GM12878 (cell line): Measurements from ENCODE around the gene RBMS3. TPM values are rescaled to one million over a fixed set of nuclear protein-coding genes. Genes with fewer than 3 reads are reported as not detected.

ENCODE experiments used
- ATAC-seq: fragments of 200-7000 bp; cut with Tn5 transposase; 3 replicates; pipeline ENCODE4 v1.9.1; 2020; ENCODE audit warnings: mild to moderate bottlenecking, moderate library complexity
- BruUV-seq: library from RNA; stranded (reverse); fragments of 400-500 nt; replicated peaks from 2 replicates; lab custom pipeline; 2021; lab: Mats Ljungman, UMichigan
- CTCF ChIA-PET: fragments of 300-600 bp; sonication (Branson Sonifier 250); formaldehyde crosslinking; extraction: SDS; loops from one replicate; lab custom pipeline; 2021; ENCODE audit warnings: inconsistent platforms; lab: Yijun Ruan, JAX
- POLR2A ChIA-PET: fragments of 350-600 bp; formaldehyde crosslinking; extraction: SDS; loops from one replicate; lab custom pipeline; 2021; ENCODE audit warnings: inconsistent platforms; lab: Charles Lee
- RAD21 ChIA-PET: fragments of 300-600 bp; sonication (Branson Sonifier 250); formaldehyde crosslinking; loops from one replicate; lab custom pipeline; 2023; ENCODE audit warnings: antibody characterized with exemption; ENCODE audit not compliant: unreplicated experiment; lab: Charles Lee
- SMC1A ChIA-PET: fragments of 300-600 bp; sonication (Branson Sonifier 250); formaldehyde crosslinking; loops from one replicate; lab custom pipeline; 2023; ENCODE audit not compliant: unreplicated experiment, uncharacterized antibody; lab: Charles Lee
- DNase-seq: peaks from one replicate; pipeline ENCODE4 v3.0.0-alpha.2; 2011; ENCODE audit warnings: low read depth, low spot score
- FAIRE-seq: peaks from 3 replicates; lab custom pipeline; 2011; peaks lifted over from hg19 to GRCh38; lab: Jason Lieb, UNC
- H2AFZ ChIP-seq: 2 replicates; pipeline ENCODE4 v1.6.0; 2011; ENCODE audit warnings: low read depth, low read length, control low read depth; ENCODE audit not compliant: control insufficient read depth
- H3K27ac ChIP-seq: 2 replicates; pipeline ENCODE4 v1.5.1; 2011; ENCODE audit warnings: control low read depth; ENCODE audit not compliant: control insufficient read depth, insufficient read depth
- H3K27me3 ChIP-seq, 2 experiments: replicated peaks in 1 of 2; 2 replicates each; pipeline versions ENCODE4 v1.6.0 to v1.6.1; 2011; ENCODE audit warnings: low read length in 1 of 2; ENCODE audit not compliant: control insufficient read depth in 2 of 2, insufficient read depth in 2 of 2
- H3K36me3 ChIP-seq, 2 experiments: 2 replicates each; pipeline ENCODE4 v1.5.1; 2011; ENCODE audit warnings: low read length in 1 of 2; ENCODE audit not compliant: control insufficient read depth in 2 of 2, insufficient read depth in 2 of 2
- H3K4me1 ChIP-seq: 2 replicates; pipeline ENCODE4 v1.6.1; 2011; ENCODE audit warnings: mild to moderate bottlenecking, low read length, moderate library complexity, mixed read lengths; ENCODE audit not compliant: control insufficient read depth, insufficient read depth
- H3K4me2 ChIP-seq: 2 replicates; pipeline ENCODE4 v1.6.0; 2011; ENCODE audit warnings: control low read depth; ENCODE audit not compliant: control insufficient read depth, insufficient read depth
- H3K4me3 ChIP-seq: fragments of 200-600 bp; sonication (generic); 2 replicates; pipeline ENCODE4 v1.5.1; 2016
- H3K79me2 ChIP-seq: 2 replicates; pipeline ENCODE4 v1.6.0; 2011; ENCODE audit warnings: low read length; ENCODE audit not compliant: control insufficient read depth, insufficient read depth
- H3K9ac ChIP-seq: 2 replicates; pipeline ENCODE4 v1.8.0; 2011; ENCODE audit warnings: low read length, control low read depth, mixed read lengths; ENCODE audit not compliant: control insufficient read depth, insufficient read depth
- H3K9me3 ChIP-seq: replicated peaks from 3 replicates; pipeline ENCODE4 v1.5.1; 2011; ENCODE audit warnings: mild to moderate bottlenecking, low read length; ENCODE audit not compliant: control insufficient read depth, insufficient read depth
- H4K20me1 ChIP-seq: 2 replicates; pipeline ENCODE4 v1.6.0; 2011; ENCODE audit not compliant: control insufficient read depth, insufficient read depth
- BCL3 ChIP-seq: IDR thresholded peaks from 2 replicates; pipeline ENCODE4 v1.6.1; 2011; ENCODE audit warnings: borderline replicate concordance, low read depth, mild to moderate bottlenecking, moderate library complexity, low read length; ENCODE audit not compliant: insufficient read depth, poor library complexity, severe bottlenecking
- IRF4 ChIP-seq: IDR thresholded peaks from 2 replicates; pipeline ENCODE4 v1.6.1; 2011; ENCODE audit warnings: low read depth, low read length
- KDM1A ChIP-seq: fragments of 200-600 bp; sonication (generic); IDR thresholded peaks from 2 replicates; pipeline ENCODE4 v1.6.1; 2016; ENCODE audit warnings: borderline replicate concordance
- NBN ChIP-seq: fragments of 450-650 bp; IDR thresholded peaks from 2 replicates; pipeline ENCODE4 v1.6.1; 2016
- NKRF ChIP-seq: fragments of 450-650 bp; conservative IDR thresholded peaks from 2 replicates; pipeline ENCODE4 v1.6.1; 2017; ENCODE audit warnings: mild to moderate bottlenecking, moderate library complexity
- PML ChIP-seq: IDR thresholded peaks from 2 replicates; pipeline ENCODE4 v1.6.1; 2012; ENCODE audit warnings: low read length, inconsistent platforms
- POU2F2 ChIP-seq: IDR thresholded peaks from 3 replicates; pipeline ENCODE4 v1.6.1; 2011; ENCODE audit warnings: low read depth, mild to moderate bottlenecking, low read length, borderline replicate concordance
- SIX5 ChIP-seq: IDR thresholded peaks from 2 replicates; pipeline ENCODE4 v1.6.1; 2011; ENCODE audit warnings: mild to moderate bottlenecking, low read depth, low read length, moderate library complexity; ENCODE audit not compliant: severe bottlenecking
- SMARCA5 ChIP-seq: fragments of 450-650 bp; IDR thresholded peaks from 2 replicates; pipeline ENCODE4 v1.6.1; 2017; ENCODE audit warnings: mild to moderate bottlenecking
- TCF3 ChIP-seq: IDR thresholded peaks from 2 replicates; pipeline ENCODE4 v1.6.1; 2012; ENCODE audit warnings: low read depth, mild to moderate bottlenecking, low read length, borderline replicate concordance; ENCODE audit not compliant: insufficient read depth
- ZNF622 ChIP-seq: fragments of 450-650 bp; IDR thresholded peaks from 2 replicates; pipeline ENCODE4 v1.6.1; 2017; ENCODE audit warnings: mild to moderate bottlenecking, inconsistent platforms
- ZSCAN29 ChIP-seq: fragments of 450-650 bp; IDR thresholded peaks from 2 replicates; pipeline ENCODE4 v1.6.1; 2017; ENCODE audit warnings: mild to moderate bottlenecking, moderate library complexity
- ZZZ3 ChIP-seq: IDR thresholded peaks from 2 replicates; pipeline ENCODE4 v1.6.1; 2011; ENCODE audit warnings: low read depth; ENCODE audit not compliant: control insufficient read depth, insufficient read length
- WGBS: methylation state at CpG from one replicate; pipeline ENCODE4 v1.1.6; 2016; ENCODE audit warnings: low lambda C conversion rate; ENCODE audit not compliant: insufficient replicate concordance, insufficient coverage; ENCODE audit errors: missing lambda C conversion rate; 5-methylcytosine and 5-hydroxymethylcytosine counted together
- in situ Hi-C: fragments of 300-500 bp; cut with MboI; formaldehyde crosslinking; loops from 9 replicates; pipeline ENCODE4 v1.14.3; 2018; ENCODE audit warnings: mixed read lengths
- intact Hi-C: fragments of 100-400 bp; cut with micrococcal nuclease; formaldehyde crosslinking; loops from one replicate; pipeline ENCODE4 v1.14.2; 2022; ENCODE audit not compliant: unreplicated experiment
- polyA plus RNA-seq, 11 experiments: library from polyadenylated mRNA; depleted of rRNA in 4 of 11; unstranded in 6 of 11; stranded (reverse) in 5 of 11; fragments of >200 nt; fragmentation: Nextera tagmentation in 4 of 11; fragmentation: Illumina TruSeq in 1 of 11; extraction: Ambion mirVana in 4 of 11; extraction: Trizol in 1 of 11; gene quantifications; 1 replicate in 1 of 11; 2 replicates in 10 of 11; pipeline versions ENCODE4 v1.2.1 to v1.2.3, GENCODE V29; 2011 to 2016; ENCODE audit warnings: inconsistent platforms in 2 of 11, missing spikeins in 2 of 11, low read depth in 1 of 11
- total RNA-seq, 4 experiments: library from RNA; depleted of rRNA in 3 of 4; stranded (reverse); fragments of >200 nt in 3 of 4; fragmentation: Illumina TruSeq in 1 of 4; extraction: Trizol in 1 of 4; gene quantifications; 2 replicates each; pipeline versions ENCODE4 v1.2.1 to v1.2.3, GENCODE V29; 2013 to 2021
- TF ChIP-seq, protein P1 (sequence below): fragments of 450-650 bp; formaldehyde crosslinking; IDR thresholded peaks from 2 replicates; pipeline ENCODE4 v1.4.0; 2020; ENCODE audit warnings: mild to moderate bottlenecking, moderate library complexity

RBMS3 gene
- total and polyA plus RNA-seq, 10 of the 15 experiments (the other 5 are each of a cell fraction or from before 2014, with no cell fraction given) = 0.79 to 4.7 (median 3.1) TPM

DNA sequence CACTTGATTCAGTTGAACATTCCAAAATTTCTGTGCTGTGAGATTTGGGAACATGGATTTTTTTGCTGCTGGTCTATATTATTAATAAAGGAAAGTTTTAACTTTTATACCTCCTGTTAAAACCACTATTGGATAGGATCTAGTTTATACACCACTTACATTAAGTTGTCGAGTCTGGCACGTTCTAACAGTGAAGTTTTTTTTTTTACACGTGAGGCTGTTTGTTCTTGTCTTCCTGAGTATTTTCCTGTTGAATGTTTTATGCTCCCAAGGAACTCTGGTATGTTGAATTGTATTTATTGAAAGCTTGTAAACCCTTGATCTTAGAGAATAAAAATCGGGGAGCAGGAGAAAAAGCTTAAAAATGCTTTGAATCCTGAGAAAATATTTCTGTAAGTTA lies 338.8 kb downstream of the RBMS3 start:
- in situ Hi-C loops = no loop called here
- FAIRE-seq (no peak), ATAC-seq (no peak), DNase-seq (no peak)
- ChIA-PET SMC1A (interaction anchor here (0.7 kb wide), 1 partner anchor 8 kb away, joined by 3 read pairs; no protein-coding TSS in a partner anchor), RAD21 (no interaction called here), CTCF (interaction anchor here (0.6 to 0.7 kb wide), 2 partner anchors 30 to 538 kb away, joined by 3 read pairs; no protein-coding TSS in a partner anchor), POLR2A (interaction anchor here (0.7 kb wide), 1 partner anchor 836 kb away, joined by 4 read pairs; no protein-coding TSS in a partner anchor)
- Histone ChIP-seq H3K27me3 (no peaks in the 10 kb centered on the region), H3K9me3 (no peaks in the 10 kb centered on the region), H3K4me3 (no peak overlapping the region), H3K27ac (no peak overlapping the region), H3K79me2 (no peaks in the 10 kb centered on the region), H2AFZ (no peak overlapping the region), H3K4me1 (no peaks in the 10 kb centered on the region; the same call in 1 of the 2 replicates), H3K36me3 (no peaks in the 10 kb centered on the region), H3K9ac (no peak overlapping the region), H3K4me2 (no peak overlapping the region), H4K20me1 (no peaks in the 10 kb centered on the region)
- intact Hi-C loops = no loop called here
- WGBS = 21% methylated on average over 4 of the region's 4 CpGs
- no TSS peak for BruUV-seq
- TF ChIP-seq NBN = no peak
- no peak for TF ChIP-seq BCL3
- TF ChIP-seq, protein P1, sequence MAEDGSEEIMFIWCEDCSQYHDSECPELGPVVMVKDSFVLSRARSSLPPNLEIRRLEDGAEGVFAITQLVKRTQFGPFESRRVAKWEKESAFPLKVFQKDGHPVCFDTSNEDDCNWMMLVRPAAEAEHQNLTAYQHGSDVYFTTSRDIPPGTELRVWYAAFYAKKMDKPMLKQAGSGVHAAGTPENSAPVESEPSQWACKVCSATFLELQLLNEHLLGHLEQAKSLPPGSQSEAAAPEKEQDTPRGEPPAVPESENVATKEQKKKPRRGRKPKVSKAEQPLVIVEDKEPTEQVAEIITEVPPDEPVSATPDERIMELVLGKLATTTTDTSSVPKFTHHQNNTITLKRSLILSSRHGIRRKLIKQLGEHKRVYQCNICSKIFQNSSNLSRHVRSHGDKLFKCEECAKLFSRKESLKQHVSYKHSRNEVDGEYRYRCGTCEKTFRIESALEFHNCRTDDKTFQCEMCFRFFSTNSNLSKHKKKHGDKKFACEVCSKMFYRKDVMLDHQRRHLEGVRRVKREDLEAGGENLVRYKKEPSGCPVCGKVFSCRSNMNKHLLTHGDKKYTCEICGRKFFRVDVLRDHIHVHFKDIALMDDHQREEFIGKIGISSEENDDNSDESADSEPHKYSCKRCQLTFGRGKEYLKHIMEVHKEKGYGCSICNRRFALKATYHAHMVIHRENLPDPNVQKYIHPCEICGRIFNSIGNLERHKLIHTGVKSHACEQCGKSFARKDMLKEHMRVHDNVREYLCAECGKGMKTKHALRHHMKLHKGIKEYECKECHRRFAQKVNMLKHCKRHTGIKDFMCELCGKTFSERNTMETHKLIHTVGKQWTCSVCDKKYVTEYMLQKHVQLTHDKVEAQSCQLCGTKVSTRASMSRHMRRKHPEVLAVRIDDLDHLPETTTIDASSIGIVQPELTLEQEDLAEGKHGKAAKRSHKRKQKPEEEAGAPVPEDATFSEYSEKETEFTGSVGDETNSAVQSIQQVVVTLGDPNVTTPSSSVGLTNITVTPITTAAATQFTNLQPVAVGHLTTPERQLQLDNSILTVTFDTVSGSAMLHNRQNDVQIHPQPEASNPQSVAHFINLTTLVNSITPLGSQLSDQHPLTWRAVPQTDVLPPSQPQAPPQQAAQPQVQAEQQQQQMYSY (CRISPR knock-in tag) = no peak
- no peak for TF ChIP-seq ZSCAN29
- no peak for TF ChIP-seq ZZZ3
- TF ChIP-seq PML = no peak
- TF ChIP-seq SMARCA5 = no peak
- no peak for TF ChIP-seq ZNF622
- no peak for TF ChIP-seq IRF4
- TF ChIP-seq TCF3 = no peak
- no peak for TF ChIP-seq SIX5
- no peak for TF ChIP-seq KDM1A
- TF ChIP-seq POU2F2 = no peak
- TF ChIP-seq NKRF = no peak
